ENCODE measurements around the gene YWHAQ.

GRCh38 chr2:9667826-9668225, 37.0 kb upstream of the YWHAQ start:
- TF ChIP-seq, protein P1, sequence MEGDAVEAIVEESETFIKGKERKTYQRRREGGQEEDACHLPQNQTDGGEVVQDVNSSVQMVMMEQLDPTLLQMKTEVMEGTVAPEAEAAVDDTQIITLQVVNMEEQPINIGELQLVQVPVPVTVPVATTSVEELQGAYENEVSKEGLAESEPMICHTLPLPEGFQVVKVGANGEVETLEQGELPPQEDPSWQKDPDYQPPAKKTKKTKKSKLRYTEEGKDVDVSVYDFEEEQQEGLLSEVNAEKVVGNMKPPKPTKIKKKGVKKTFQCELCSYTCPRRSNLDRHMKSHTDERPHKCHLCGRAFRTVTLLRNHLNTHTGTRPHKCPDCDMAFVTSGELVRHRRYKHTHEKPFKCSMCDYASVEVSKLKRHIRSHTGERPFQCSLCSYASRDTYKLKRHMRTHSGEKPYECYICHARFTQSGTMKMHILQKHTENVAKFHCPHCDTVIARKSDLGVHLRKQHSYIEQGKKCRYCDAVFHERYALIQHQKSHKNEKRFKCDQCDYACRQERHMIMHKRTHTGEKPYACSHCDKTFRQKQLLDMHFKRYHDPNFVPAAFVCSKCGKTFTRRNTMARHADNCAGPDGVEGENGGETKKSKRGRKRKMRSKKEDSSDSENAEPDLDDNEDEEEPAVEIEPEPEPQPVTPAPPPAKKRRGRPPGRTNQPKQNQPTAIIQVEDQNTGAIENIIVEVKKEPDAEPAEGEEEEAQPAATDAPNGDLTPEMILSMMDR (IDR thresholded peaks at IDR 0.05) = no peak
- no peak for TF ChIP-seq EZH2phosphoT487 (IDR thresholded peaks at IDR 0.05)

Data from neural progenitor cell (in vitro differentiated cells).